ENCODE results near the gene CLECL1.

The CLECL1 gene
- 3.4 to 4.1 reads per million in 2 donors for total RNA-seq

DNA sequence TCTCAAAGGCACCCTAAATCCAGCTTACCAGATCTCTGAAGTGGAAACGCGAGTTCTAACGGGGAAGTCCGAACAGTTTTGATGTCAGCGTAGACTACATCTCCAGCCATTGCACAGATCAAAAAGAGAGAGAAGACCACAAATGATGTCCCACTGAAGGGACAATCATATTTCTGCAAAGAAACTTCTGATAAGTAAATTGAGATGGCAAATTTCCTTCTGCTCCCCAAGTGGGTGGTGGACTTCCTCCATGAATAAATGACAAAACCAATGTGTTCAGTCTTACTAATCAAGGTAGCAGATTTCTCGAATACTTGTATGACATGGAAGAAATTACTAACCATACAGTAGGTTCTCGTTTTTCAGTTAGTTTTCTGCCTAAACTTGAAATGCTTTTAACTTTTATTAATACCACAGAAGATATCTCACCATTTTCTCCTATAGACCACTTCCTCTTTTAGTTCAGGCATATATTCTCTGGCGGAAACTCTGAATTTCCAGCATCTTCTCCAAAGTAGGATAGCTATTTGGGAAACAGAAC is at the start of gene CLECL1:
TSS of gene CLECL1 (minus strand) at position 177 of the 541 bp plus-strand sequence.
- DNase-seq: no peak

DNA sequence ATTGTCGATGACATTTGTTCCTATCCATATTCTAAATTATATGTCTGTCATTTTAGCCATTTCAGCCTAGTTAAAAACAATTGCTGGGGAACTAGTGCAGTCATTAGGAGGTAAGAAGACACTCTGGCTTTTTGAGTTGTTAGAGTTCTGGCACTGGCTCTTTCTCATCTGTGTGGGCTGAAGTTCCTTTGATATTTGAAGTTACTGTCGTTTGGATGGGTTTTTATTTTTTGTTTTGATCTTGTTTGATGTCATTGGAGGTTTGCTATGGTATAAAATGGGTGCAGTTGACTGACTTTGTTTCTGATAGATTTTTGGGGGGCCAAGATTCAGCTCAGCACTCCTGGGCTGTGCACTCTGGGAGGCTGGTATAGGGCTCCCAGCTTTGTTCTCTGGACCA is 48.5 kb upstream of the CLECL1 start:
- DNase-seq: no peak

DNA sequence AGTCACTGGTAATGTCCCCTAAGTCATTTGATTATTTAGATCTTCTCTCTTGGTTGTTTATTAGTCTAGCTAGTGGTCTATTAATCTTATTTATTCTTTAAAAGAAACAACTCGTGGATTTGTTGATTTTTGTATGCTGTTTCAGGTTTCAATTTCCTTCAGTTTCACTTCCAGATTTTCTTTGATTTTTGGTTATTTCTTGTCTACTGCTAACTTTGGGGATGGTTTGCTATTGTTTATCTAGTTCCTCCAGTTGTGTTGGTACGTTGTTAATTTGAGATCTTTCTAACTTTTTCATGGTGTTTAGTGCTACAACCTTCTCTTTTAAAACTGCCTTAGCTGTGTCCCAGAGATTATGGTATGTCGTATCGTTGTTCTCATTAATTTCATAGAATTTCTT is 46.3 kb upstream of the CLECL1 start:
- no peak for DNase-seq

DNA sequence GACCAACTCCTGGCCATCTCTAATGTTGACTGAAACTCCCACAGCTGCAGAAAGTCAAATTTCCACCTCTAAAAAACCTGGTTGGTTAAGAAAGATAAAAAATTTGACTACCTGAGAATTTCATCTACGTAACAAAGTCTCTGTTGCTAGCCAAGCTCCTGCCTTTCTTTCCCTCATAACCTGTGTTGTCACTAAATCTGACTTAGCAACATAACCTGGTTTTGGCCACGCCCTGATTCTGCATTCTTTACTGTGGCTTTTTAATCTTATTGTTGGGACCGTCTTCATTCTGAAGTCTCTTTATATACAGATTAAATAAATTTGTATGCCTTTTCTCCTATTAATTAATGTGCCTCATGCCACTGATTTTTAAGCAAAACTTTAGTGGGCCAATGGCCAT is 43.9 kb upstream of the CLECL1 start:
- no peak for DNase-seq

DNA sequence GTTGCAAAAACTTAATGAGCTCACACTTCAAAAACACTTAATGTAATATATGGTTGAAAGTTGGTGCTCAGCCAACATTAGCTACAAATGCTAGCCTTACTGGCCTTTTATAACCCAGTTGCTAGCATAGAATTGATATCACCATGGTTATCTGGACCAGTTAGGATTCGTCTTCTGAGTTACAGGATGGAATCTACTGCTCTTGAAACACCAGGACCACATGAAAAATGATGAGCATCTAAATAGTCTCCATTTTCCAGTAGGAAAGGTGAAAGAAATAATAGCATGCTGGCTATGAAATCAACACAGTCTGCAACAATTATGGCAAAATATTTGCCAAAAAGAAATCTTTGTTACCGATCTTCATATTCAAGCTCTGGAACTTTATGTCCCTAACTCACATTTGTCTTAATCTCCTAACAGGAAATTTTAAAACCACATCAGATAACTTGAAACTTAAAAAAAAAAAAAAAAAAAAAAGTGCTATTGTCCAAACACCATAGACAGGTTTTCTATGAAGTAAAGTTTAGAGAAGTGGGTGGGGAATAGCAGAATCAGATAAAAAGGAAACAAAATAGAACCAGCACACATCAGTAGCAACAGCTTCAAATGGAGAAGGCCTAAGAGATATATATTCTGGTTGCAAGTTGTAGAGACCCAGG is 40.5 kb upstream of the CLECL1 start:
- DNase-seq: no peak

DNA sequence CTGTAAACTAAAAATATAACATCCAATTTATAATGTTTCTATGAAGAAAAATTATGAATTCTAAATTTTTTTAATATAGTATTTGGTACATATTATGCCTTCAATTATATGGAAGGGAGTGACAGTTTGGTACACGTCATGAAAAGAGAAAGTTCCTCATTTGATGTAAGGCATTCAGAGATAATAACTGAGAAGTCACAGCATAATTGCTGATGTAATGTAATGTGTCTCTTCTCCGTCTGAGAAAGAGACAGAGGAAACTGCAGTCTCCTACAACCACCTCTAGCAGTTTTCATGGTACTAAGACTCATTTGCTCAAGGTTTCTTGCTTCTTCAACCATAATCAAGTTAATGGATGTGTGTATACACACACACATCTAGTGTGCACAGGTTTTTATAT is 30.1 kb upstream of the CLECL1 start:
- no peak for DNase-seq

DNA sequence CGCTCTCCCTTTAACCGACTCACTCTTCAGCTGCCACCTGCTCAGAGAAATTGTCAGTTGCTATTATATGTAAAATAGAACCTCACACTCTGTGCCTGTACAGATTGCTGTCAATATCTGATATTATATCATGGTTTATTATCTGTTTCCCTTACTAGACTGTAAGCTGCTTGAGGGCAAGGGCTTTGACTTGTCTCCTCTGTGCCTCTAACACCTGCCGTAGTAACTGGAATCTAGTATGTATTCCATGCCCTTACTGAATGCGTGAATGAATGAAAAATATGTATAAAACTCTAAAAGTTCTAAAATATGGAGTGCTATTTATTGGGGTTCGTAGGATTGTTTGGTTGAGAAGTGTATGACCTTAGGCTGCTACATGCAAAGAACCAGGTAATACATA is 29.5 kb upstream of the CLECL1 start:
- DNase-seq: no peak

DNA sequence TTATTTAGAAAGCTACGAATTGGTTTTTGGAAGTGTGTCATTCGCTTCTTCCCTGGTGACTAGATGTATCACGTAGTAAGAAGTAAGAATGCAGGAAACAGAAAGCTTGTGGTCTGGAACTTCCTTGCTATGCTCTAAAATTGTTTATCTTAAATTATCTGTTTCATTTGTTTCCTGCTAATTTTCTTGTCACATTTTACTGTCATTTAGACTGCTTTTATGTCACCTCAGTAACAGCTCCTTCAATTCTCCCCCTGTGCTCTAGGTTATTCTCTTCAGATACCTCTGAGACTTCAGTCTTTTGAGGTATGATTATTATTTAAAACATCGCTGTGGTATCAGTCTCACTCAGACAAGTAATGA is 28.5 kb upstream of the CLECL1 start:
- DNase-seq: no peak

DNA sequence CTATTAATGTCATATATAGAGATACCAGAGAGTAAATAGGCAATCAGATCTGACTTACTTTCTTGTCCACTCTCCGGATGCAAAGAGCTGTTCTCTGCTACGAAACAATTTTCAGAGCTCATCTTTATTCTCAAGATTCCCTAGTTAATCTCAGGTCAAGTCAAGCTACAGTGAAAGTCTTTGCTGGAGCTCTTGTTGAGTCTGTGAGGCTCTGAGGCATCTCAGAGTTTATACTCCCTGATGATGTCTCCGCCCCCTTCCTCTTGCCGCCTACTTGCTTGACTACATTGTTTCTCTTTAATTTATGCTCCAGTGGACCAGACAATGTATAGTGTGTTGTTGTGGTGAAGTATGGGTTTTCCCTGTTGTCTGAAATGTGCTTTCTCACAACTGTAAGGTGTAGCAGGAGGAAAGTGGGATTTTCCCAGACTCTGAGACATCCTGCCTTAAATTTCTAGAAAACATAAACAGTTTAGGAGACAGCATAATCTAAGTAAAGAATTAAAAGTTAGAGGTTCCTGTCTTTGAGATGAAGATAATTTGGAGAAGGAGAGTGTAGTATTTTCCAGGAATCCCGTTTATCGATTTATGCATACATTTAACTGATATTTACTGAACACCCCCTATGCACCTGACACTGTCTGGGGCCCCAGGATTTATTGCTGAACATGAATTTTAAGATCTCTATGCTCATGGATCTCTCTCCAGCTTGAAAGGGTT is 28.0 kb upstream of the CLECL1 start, which contains the start of gene CD69:
TSS of gene CD69 (minus strand) at position 203 of the 720 bp plus-strand sequence. CDS start at position 122, 81 bp downstream.
- DNase-seq: peak; percentile 66

DNA sequence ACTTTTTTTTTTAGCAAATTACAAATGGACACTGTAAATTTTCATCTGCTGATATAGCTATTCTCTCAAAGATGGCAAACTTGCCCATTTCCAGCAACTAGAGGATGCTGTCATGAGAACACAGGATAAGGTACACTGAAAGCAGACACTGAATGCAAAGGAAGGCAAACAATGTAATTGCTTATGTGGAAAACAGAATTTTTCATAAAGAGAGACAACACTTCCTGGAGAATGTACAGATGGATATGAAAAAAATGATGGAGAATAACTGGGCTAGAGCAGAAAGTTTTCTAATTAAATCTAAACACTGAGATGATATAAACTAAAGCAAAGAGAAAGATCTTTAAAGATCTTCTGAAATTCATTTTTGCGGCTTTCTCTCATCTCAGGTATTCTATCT is 27.2 kb upstream of the CLECL1 start:
- no peak for DNase-seq

DNA sequence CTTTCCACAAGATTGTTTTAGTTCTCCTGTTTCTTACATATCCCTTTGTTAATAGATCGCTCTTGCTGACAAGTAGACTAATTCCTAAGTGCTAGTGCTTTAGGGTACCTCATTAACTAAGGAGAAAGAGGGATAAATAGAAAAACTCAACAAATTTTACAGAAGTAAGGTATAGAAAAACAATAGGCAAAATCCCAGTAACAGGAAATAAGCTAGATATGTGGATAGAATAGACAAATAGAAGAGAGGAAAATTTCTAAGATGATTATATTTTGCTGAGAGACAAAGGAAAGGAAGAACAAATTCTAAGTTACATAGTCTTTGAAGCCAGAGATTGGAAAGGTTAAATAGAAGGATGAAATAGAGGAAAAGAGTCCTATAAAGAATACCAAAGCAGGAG is 26.8 kb upstream of the CLECL1 start:
- no peak for DNase-seq

DNA sequence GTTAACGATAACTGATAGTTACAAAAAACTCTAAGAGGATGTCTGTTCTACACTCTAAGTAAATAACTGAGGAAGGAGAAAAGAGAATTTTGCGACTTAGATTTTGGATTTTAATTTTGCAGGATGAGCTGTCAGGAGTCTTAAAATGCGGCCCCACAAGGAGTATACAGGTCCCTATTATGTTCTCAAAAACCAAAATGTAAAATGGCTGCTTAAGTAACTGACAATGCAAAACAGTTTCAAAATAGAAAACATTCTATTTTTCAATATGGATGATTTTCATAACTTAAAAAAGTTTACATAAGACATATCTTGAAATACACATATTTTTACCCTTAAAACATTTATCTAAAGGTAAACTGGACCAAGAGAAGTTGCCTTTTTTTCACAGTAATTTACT is 25.2 kb upstream of the CLECL1 start:
- DNase-seq: no peak

DNA sequence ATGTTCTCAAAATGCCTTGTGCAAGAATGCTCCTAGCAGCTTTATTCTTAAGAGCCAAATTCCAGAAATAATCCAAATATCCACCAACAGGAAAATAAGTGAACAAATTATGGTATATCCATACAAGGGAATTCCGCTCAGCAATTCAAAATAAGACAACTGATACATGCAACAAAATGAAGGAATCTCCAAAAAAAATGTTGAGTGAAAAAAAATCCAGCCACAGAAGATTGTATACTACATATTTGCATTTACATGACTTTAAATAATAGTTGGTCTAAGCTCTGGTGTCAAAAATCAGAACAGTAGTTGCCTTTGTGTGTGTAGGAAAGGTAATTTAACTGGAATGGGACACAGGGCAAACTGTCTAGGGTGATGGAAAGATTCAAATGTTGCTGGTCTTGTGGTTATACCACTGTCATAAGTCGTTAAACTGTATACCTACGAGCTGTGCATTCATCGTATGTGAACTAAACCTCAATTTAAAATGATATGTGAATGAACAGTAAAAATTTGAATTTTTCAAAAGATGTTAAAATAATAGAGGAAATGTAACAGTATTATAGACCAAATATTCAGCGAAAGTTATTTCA is 24.6 kb upstream of the CLECL1 start:
- no peak for DNase-seq

DNA sequence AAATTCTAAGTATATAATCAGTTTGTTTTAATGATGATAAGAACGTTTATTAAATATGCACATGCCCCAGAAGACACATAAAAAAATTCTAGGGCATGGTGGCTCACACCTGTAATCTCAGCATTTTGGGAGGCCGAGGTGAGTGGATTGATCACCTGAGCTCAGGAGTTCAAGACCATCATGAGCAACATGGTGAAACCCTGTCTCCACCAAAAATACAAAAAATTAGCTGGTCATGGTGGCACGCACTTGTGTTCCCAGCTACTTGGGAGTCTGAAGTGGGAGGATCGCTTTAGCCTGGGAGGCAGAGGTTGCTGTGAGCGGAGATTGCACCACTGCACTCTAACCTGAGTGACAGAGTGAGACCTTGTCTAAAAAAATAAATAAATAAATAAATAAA is 23.8 kb upstream of the CLECL1 start:
- DNase-seq: no peak

DNA sequence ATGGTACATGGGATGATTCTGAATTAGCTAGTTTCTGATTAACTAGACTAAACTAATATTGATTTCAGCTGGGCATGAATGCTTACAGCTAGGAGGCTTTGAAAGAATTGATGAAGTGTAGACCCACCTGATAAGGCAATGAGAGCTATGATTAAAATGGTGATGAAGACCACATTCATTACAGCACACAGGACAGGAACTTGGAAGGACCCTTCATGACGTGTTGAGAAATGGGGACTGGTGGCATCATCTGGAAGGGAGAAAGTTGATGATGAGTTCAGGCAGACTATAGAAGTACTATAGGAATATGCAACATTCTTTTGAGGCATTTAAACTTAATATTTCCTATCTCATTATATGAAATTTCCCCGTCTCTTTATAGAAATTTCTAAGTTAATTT is 23.3 kb upstream of the CLECL1 start:
- no peak for DNase-seq

DNA sequence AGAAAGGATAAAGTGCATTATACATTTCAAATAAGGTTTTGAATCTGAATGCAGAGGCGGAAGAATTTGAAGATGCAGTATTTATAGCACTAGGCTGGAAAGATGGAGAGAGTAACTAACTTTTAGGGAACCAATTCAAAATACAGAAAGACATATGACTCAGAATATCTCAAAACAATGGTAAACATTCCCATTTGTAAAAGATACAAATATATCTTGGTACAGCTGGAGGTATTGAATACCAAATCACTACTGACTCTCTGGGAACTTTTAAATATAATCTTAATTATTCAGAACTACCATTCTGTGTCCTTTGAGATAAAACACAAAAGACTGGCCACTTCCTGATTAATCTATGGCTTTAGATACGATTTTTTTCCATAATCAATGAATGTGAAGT is 22.7 kb upstream of the CLECL1 start:
- DNase-seq: no peak

DNA sequence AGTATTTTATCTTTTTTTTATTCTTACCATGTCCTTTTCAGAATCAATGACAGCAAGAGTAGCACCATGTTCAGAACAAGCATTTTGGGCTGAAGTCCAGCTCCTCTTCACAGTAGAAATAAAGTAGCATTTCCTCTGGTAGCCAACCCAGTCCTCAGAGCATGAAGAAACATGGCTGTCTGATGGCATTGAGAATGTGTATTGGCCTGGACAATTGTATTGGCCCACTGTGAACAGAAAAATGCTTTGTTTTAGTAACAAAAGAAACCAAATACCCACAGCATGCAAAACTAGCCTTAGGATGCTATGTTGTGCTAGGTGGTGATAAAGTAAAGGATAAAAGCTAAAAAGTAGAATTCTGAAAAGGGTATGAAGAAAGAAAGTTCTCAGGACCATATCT is 22.1 kb upstream of the CLECL1 start:
- DNase-seq: no peak

DNA sequence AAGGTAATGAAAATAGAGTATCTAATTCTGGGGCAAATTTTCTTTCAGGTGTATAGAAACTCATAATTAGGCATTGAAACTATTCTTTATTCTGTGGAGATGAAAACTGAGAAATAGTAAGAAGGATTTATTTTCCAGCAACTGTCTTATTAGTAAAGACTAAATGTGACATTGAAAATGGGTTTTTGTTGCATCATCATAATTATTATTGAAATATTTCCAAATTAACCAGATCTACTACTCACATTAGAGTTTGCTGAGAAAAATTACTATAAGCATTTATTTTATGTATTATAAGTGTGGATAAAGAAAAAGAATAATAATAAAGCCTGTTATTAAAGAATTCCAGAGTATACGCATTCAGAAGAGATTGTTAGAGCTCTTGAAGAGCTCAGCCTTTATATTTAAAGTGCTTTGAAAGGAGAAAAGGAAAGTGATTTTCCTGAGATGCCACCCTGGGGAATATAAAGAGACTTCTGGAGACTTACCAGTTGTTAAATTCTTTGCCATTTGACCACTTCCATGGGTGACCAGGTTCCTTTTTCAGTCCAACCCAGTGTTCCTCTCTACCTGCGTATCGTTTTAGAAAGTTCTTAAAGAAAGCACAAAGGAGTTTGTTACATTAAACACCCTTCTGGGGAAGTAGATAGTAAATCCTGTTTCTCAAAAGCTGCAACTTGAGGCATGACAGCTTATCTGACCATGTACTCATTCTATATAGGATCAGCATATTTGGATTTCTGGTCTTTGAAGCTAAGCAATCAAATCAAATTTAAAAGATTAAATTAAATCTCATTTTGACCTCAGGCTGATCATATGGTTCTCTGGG is 21.4 kb upstream of the CLECL1 start:
- DNase-seq: no peak

DNA sequence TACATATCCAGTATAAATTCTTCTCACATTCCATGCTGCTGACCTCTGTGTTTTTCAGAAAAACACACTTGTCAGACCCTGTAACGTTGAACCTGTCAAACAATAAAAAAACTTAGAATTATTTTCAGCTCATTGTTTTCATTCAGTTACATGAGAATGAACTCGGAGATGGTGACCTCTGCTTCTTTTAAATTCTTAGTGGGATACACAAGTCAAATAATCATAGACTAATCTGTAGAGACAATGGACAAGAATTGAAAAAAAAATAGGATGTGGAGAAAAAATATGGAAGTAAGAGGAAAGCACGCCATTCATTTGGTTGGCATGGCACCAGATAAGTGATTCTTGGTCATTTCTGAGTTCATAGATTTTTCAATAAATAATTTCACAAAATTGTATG is 20.6 kb upstream of the CLECL1 start:
- no peak for DNase-seq

DNA sequence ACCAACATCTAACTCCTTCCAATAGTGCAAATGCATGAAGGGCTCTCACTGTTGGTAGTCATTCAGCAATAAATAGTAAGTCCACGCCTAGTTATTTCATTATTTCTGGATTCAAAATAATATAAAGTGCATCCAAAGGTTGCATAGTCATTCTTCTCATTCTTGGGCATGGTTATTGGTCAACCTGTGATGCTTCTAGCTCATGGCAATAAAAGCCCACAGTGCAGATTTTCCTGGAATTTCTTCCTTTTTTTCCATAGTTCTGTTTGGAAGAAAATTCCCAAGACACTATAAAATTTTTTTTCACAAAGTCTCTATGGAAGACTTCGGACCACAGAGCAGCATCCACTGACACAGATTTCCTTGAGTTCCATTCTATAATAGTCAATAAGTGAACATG is 20.2 kb upstream of the CLECL1 start:
- no peak for DNase-seq

DNA sequence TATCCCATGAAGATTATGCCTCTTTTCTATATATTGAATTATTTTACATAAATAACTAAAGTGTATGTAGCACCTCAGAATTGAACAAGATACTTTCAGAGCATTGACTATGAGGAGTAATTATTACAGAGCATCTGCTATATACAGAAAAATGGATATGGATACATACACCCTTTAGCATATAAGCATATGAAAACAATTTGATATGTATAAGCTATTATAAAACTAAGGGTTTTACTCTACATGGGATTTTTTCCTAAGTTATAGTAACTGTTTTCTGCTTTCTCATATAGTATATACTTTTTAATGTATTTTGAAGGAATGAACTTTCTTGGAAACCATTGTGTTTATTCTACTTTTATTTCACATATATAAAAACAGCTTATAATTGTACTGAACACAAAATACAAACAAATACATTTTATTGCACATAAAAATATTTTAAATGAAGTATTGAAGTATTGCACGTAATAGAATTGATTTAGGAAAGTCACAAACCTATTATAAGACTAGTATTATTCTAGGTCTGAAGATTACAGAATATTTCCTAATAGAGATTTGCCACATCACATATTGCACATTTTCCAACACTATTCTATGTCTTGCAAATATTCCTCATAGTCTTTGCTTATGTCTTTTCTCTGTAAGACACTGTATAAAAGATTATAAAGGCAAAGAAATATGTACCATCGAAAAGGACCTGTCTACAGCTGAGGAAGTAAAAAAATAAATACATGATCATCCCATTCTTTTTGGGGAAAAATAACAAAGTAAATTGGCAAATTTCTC is 19.4 kb upstream of the CLECL1 start:
- DNase-seq: no peak

Data from T-helper 9 cell (primary cell).